Stimulated activated naive CD8-positive, alpha-beta T cell treated with anti-CD3 and anti-CD28 coated beads, Interleukin-15, Interleukin-2, amounts not matched to agents 100 ng/mL and 50 ng/mL, for 24 hours (primary cell): ENCODE results near the gene PRKAR2A.
"Not testable (repeated sequence)": the region's sequence is repeated elsewhere in the genome, so short reads cannot be mapped to it uniquely, and the experiment has no call there.

Experiments used
- H3K27ac Mint-ChIP-seq: one replicate; pipeline ENCODE4 v1.8.0; 2021; ENCODE audit warnings: mild to moderate bottlenecking, mixed read lengths
- H3K27me3 Mint-ChIP-seq: one replicate; pipeline ENCODE4 v1.8.0; 2021; ENCODE audit warnings: mixed read lengths
- H3K36me3 Mint-ChIP-seq: one replicate; pipeline ENCODE4 v1.8.0; 2021; ENCODE audit warnings: low read depth, mixed read lengths
- H3K4me1 Mint-ChIP-seq: one replicate; pipeline ENCODE4 v1.8.0; 2021; ENCODE audit warnings: low read depth, mixed read lengths
- H3K4me3 Mint-ChIP-seq: one replicate; pipeline ENCODE4 v1.8.0; 2021; ENCODE audit warnings: mild to moderate bottlenecking, mixed read lengths
- H3K9me3 Mint-ChIP-seq: one replicate; pipeline ENCODE4 v1.8.0; 2021; ENCODE audit warnings: mixed read lengths

The PRKAR2A gene

GRCh38 chr3:48776854-48777253 is 70.8 kb downstream of the PRKAR2A start:
- H3K36me3 Mint-ChIP-seq: peaks cover 25% of the 10 kb centered on the region
- no peak overlapping the region for H3K27ac Mint-ChIP-seq
- H3K9me3 Mint-ChIP-seq: no peaks in the 10 kb centered on the region
- H3K4me1 Mint-ChIP-seq: no peaks in the 10 kb centered on the region
- no peaks in the 10 kb centered on the region for H3K27me3 Mint-ChIP-seq
- H3K4me3 Mint-ChIP-seq: no peak overlapping the region

- H3K9me3 Mint-ChIP-seq: no peaks in the 10 kb centered on the region
- H3K36me3 Mint-ChIP-seq: peaks cover 21% of the 10 kb centered on the region
- H3K4me3 Mint-ChIP-seq: no peak overlapping the region
- H3K27me3 Mint-ChIP-seq: no peaks in the 10 kb centered on the region
- H3K27ac Mint-ChIP-seq: no peak overlapping the region
- no peaks in the 10 kb centered on the region for H3K4me1 Mint-ChIP-seq
These were observed 77.5 kb downstream of the PRKAR2A start for GRCh38 chr3:48770192-48770502.

GRCh38 chr3:48765376-48765775 is 82.3 kb downstream of the PRKAR2A start:
- H3K4me3 Mint-ChIP-seq: no peak overlapping the region
- H3K27ac Mint-ChIP-seq: no peak overlapping the region
- no peaks in the 10 kb centered on the region for H3K9me3 Mint-ChIP-seq
- no peaks in the 10 kb centered on the region for H3K4me1 Mint-ChIP-seq
- H3K27me3 Mint-ChIP-seq: no peaks in the 10 kb centered on the region
- H3K36me3 Mint-ChIP-seq: peaks cover 21% of the 10 kb centered on the region

DNA sequence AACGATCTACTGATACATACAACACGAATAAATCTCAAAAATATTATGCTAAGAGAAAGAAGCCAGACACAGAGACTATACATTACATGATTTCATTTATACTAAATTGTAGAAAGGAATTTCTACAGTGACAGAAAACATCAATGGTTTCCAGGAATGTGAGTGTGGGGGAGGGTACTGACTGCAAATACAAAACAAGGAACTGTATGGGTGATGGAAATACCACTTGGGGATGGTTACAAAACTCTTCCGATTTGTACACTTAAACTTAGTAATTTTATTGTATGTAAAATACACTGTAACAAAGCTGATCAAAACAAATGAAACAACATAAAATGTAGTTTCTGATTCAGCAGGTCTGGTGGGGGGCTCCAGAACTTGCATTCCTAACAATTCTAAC is 84.9 kb downstream of the PRKAR2A start:
- no peaks in the 10 kb centered on the region for H3K27me3 Mint-ChIP-seq
- no peaks in the 10 kb centered on the region for H3K4me1 Mint-ChIP-seq
- H3K9me3 Mint-ChIP-seq: no peaks in the 10 kb centered on the region
- H3K27ac Mint-ChIP-seq: no peak overlapping the region
- no peak overlapping the region for H3K4me3 Mint-ChIP-seq
- peaks cover 39% of the 10 kb centered on the region for H3K36me3 Mint-ChIP-seq

GRCh38 chr3:48759991-48760540 is 87.6 kb downstream of the PRKAR2A start:
- H3K4me3 Mint-ChIP-seq, H3K4me1 Mint-ChIP-seq, H3K9me3 Mint-ChIP-seq, H3K27me3 Mint-ChIP-seq, H3K27ac Mint-ChIP-seq: not testable (repeated sequence)
- peaks cover 42% of the 10 kb centered on the region for H3K36me3 Mint-ChIP-seq

DNA sequence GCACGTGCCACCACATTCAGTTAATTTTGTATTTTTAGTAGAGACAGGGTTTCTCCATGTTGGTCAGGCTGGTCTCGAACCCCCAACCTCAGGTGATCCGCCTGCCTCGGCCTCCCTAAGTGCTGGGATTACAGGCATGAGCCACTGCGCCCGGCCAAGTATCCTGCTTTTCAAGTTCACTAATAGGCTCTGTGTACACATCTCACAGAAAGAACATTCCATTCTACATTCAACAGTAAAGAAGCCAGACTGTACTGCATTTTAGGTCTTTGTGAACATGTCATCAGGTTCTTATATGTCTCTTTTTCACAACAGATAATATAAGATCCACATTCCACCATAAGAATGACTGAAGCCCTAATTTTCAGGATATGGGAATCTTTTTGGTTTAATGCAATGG is 88.1 kb downstream of the PRKAR2A start:
- H3K27me3 Mint-ChIP-seq, H3K4me1 Mint-ChIP-seq, H3K27ac Mint-ChIP-seq, H3K4me3 Mint-ChIP-seq, H3K9me3 Mint-ChIP-seq: not testable (repeated sequence)
- peaks cover 39% of the 10 kb centered on the region for H3K36me3 Mint-ChIP-seq

- no peak overlapping the region for H3K4me3 Mint-ChIP-seq
- H3K36me3 Mint-ChIP-seq: peaks cover 35% of the 10 kb centered on the region
- H3K27me3 Mint-ChIP-seq: no peaks in the 10 kb centered on the region
- peaks cover 8% of the 10 kb centered on the region for H3K4me1 Mint-ChIP-seq
- no peak overlapping the region for H3K27ac Mint-ChIP-seq
- H3K9me3 Mint-ChIP-seq: no peaks in the 10 kb centered on the region
These were observed 88.6 kb downstream of the PRKAR2A start for GRCh38 chr3:48759071-48759470.

DNA sequence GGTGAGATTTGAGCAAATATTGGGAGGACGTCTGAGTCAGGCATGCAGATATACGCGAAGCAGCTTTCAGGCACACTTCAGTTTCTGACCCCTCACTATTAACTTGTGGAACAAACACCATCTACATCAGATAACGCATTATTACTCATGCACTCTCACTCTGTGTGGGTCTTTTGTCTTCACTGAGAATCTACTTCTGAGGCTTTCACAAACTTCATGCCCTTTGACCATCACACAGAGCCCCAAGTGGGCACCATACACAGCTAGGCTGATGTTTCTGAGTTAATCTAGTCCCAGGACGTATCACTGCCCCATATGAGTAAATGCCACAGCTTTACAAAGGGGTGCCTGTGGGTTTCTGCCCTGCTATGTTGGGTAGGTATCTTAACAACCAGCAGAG is 91.0 kb downstream of the PRKAR2A start:
- H3K9me3 Mint-ChIP-seq: no peaks in the 10 kb centered on the region
- no peak overlapping the region for H3K4me3 Mint-ChIP-seq
- peaks cover 8% of the 10 kb centered on the region for H3K4me1 Mint-ChIP-seq
- H3K27ac Mint-ChIP-seq: peak overlapping the region; percentile 42
- H3K27me3 Mint-ChIP-seq: no peaks in the 10 kb centered on the region
- H3K36me3 Mint-ChIP-seq: peaks cover 34% of the 10 kb centered on the region

DNA sequence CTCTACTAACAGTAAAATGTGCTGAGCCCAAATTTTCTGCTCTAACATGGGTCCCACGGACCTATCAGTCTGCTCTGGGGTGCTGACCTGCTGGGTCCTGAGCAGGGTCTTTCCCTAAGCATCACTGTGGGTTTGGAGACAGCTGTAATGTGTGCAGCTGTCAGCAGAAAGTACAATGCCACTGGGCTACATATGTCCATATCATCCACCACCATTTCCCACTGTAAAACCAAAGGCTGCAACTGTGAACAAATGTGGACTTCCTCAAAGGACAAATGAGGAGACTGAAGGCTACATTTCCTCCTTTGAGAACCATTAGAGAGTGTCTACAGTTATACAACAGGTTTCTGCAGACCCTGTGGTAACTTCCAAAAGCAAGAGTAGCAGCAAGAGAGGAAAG is 96.8 kb downstream of the PRKAR2A start:
- Mint-ChIP-seq H3K36me3 (peaks cover 21% of the 10 kb centered on the region), H3K9me3 (peaks cover 1% of the 10 kb centered on the region), H3K27ac (no peak overlapping the region), H3K27me3 (no peaks in the 10 kb centered on the region), H3K4me1 (no peaks in the 10 kb centered on the region), H3K4me3 (no peak overlapping the region)

DNA sequence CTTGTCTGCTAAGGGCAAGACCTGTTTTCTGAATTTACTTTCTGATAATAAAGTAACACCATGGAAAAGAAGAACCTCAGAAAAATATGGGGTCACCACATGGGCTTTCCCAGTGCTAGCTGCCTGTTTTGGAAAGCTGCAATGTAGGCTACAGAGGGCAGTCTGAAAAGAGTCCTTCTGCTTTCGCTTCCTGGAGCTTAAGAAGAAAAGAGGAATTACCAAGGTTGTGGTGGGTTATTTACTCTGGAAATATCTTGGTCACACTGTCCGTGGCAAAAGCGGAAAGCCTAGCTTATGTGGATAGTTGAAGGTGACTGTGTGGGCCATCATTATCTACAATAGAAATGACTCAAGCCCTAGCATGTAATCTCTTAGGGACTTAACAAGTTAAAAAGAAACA is 98.9 kb downstream of the PRKAR2A start:
- Mint-ChIP-seq H3K27me3 (no peaks in the 10 kb centered on the region), H3K9me3 (peaks cover 3% of the 10 kb centered on the region), H3K36me3 (peaks cover 25% of the 10 kb centered on the region), H3K27ac (no peak overlapping the region), H3K4me3 (no peak overlapping the region), H3K4me1 (no peaks in the 10 kb centered on the region)

GRCh38 chr3:48747706-48748105 is 100.0 kb downstream of the PRKAR2A start:
- Mint-ChIP-seq H3K4me3 (no peak overlapping the region), H3K27ac (no peak overlapping the region), H3K4me1 (no peaks in the 10 kb centered on the region), H3K9me3 (peaks cover 3% of the 10 kb centered on the region), H3K36me3 (peaks cover 21% of the 10 kb centered on the region), H3K27me3 (no peaks in the 10 kb centered on the region)

GRCh38 chr3:48747015-48747615 is 100.6 kb downstream of the PRKAR2A start:
- Mint-ChIP-seq H3K9me3 (peaks cover 3% of the 10 kb centered on the region), H3K4me1 (no peaks in the 10 kb centered on the region), H3K27ac (no peak overlapping the region), H3K4me3 (no peak overlapping the region), H3K36me3 (peaks cover 21% of the 10 kb centered on the region), H3K27me3 (no peaks in the 10 kb centered on the region)

GRCh38 chr3:48743773-48744172 is 103.9 kb downstream of the PRKAR2A start:
- no peaks in the 10 kb centered on the region for H3K4me1 Mint-ChIP-seq
- H3K27me3 Mint-ChIP-seq: no peaks in the 10 kb centered on the region
- H3K27ac Mint-ChIP-seq: no peak overlapping the region
- peaks cover 3% of the 10 kb centered on the region for H3K9me3 Mint-ChIP-seq
- peaks cover 21% of the 10 kb centered on the region for H3K36me3 Mint-ChIP-seq
- no peak overlapping the region for H3K4me3 Mint-ChIP-seq

- H3K36me3 Mint-ChIP-seq, H3K27me3 Mint-ChIP-seq, H3K4me1 Mint-ChIP-seq, H3K27ac Mint-ChIP-seq, H3K9me3 Mint-ChIP-seq, H3K4me3 Mint-ChIP-seq: not testable (repeated sequence)
These were observed 106.4 kb downstream of the PRKAR2A start for GRCh38 chr3:48741226-48741625.

DNA sequence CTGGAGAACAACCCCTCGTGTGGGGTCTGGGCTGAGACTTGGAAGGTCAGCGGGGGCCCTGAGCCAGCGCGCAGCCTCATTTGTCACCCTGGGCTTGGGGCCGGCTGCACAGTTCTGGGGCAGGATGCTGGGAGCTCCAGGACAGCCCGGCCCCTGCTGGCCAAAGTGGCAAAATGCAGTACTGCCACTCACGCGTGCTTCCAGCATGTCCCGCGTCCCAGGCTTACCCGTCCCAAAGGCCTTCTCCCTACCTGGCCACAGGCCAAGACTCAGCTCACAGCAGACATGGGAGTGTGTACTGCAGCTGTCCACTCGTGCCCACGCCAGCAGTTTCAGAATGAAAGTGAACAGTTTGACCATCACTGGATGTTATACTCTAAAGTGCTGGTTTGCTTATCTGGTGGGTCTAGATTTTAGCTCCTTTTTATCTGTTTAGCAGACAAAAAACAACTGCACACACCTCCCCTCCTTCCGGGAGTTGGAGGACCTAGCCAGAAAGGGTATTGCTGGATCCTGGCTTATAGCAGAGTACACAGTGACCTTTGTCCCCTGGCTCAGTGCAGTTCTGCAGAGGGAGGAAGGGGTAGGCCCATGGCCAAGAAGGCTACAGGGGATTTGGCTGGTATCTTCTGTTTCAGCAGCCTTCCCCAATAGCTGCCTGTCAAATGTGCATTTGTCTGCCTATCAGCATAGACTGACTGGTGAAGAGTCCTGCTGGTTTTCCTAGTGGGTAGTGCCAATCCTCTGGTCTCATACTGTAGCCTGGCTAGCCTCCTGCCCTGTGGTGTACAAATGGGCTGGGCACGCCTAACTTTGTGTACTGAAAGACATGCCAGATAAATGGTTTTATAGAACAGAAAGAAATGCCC is 107.5 kb downstream of the PRKAR2A start:
- Mint-ChIP-seq H3K27me3 (no peaks in the 10 kb centered on the region), H3K9me3 (no peaks in the 10 kb centered on the region), H3K4me3 (no peak overlapping the region), H3K27ac (no peak overlapping the region), H3K36me3 (no peaks in the 10 kb centered on the region), H3K4me1 (no peaks in the 10 kb centered on the region)

DNA sequence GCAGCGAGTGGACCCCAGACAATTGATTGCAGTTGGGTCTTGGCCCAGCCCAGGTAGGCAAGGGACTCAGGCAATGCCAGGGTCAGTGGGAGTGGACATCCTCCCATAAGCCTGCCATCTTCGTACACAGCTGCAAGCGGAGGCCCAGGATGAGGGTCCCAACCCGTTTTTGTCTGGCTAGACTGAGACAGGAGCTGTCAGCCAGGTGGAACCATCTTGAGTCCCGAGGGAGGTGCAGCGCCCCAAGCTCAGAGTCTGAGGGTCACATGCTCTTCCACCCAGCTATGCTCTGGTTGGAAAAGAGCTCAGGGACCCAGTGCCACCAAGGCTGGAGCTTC is 108.1 kb downstream of the PRKAR2A start:
- H3K27ac Mint-ChIP-seq: no peak overlapping the region

More for the DNA sequence above, 108.1 kb downstream of the PRKAR2A start:
- H3K27me3 Mint-ChIP-seq: no peaks in the 10 kb centered on the region
- no peak overlapping the region for H3K4me3 Mint-ChIP-seq
- no peaks in the 10 kb centered on the region for H3K36me3 Mint-ChIP-seq
- no peaks in the 10 kb centered on the region for H3K9me3 Mint-ChIP-seq
- H3K4me1 Mint-ChIP-seq: no peaks in the 10 kb centered on the region
